Mesendoderm (in vitro differentiated cells): ENCODE results near the gene TLCD5.
A peak's percentile ranks its signal among the peaks of the same experiment; 100 is the strongest.

Source experiments
- DNase-seq: peaks from one replicate; pipeline ENCODE4 v3.0.0; 2013
- H2AK5ac ChIP-seq: 2 replicates; pipeline ENCODE4 v1.6.1; 2013; ENCODE audit warnings: low read length, inconsistent platforms
- H2BK120ac ChIP-seq: 2 replicates; pipeline ENCODE4 v1.6.1; 2013; ENCODE audit warnings: low read depth, mild to moderate bottlenecking, low read length, moderate library complexity, mixed read lengths
- H2BK15ac ChIP-seq: replicated peaks from 2 replicates; pipeline ENCODE4 v1.6.1; 2013; ENCODE audit warnings: low read depth, mild to moderate bottlenecking, moderate library complexity
- H2BK5ac ChIP-seq: 2 replicates; pipeline ENCODE4 v1.6.1; 2013; ENCODE audit warnings: low read length, inconsistent platforms
- H3K18ac ChIP-seq: 2 replicates; pipeline ENCODE4 v1.6.1; 2013; ENCODE audit warnings: mild to moderate bottlenecking, low read length, mixed read lengths
- H3K23ac ChIP-seq: one replicate; pipeline ENCODE4 v1.6.1; 2013; ENCODE audit warnings: low read length
- H3K27ac ChIP-seq: 2 replicates; pipeline ENCODE4 v1.5.1; 2013; ENCODE audit warnings: low read depth, mild to moderate bottlenecking, inconsistent platforms, low read length, moderate library complexity
- H3K27me3 ChIP-seq: 2 replicates; pipeline ENCODE4 v1.6.1; 2013; ENCODE audit warnings: low read length, control low read depth, mild to moderate bottlenecking, inconsistent platforms; ENCODE audit not compliant: insufficient read depth, poor library complexity
- H3K36me3 ChIP-seq: 2 replicates; pipeline ENCODE4 v1.6.1; 2013; ENCODE audit warnings: low read length, inconsistent platforms; ENCODE audit not compliant: control insufficient read depth, insufficient read depth
- H3K4ac ChIP-seq: one replicate; pipeline ENCODE4 v1.6.1; 2013; ENCODE audit warnings: low read depth, mild to moderate bottlenecking, low read length, moderate library complexity
- H3K4me1 ChIP-seq: 2 replicates; pipeline ENCODE4 v1.6.1; 2013; ENCODE audit warnings: low read depth, low read length, inconsistent platforms; ENCODE audit not compliant: control insufficient read depth
- H3K4me2 ChIP-seq: 2 replicates; pipeline ENCODE4 v1.6.1; 2013; ENCODE audit warnings: low read length
- H3K4me3 ChIP-seq: 2 replicates; pipeline ENCODE4 v1.5.1; 2013; ENCODE audit warnings: mild to moderate bottlenecking, low read length
- H3K56ac ChIP-seq: one replicate; pipeline ENCODE4 v1.6.1; 2013; ENCODE audit warnings: low read length
- H3K79me1 ChIP-seq: 2 replicates; pipeline ENCODE4 v1.6.1; 2013; ENCODE audit warnings: low read length, inconsistent platforms
- H3K79me2 ChIP-seq: 2 replicates; pipeline ENCODE4 v1.6.1; 2013; ENCODE audit warnings: mild to moderate bottlenecking, low read length; ENCODE audit not compliant: control insufficient read depth, insufficient read depth
- H3K9ac ChIP-seq: 2 replicates; pipeline ENCODE4 v1.6.1; 2013; ENCODE audit warnings: low read length, inconsistent platforms
- H4K5ac ChIP-seq: one replicate; pipeline ENCODE4 v1.6.1; 2013; ENCODE audit warnings: low read length
- H4K8ac ChIP-seq: one replicate; pipeline ENCODE4 v1.6.1; 2013; ENCODE audit warnings: low read depth, mild to moderate bottlenecking, control low read depth, low read length, moderate library complexity
- WGBS: extraction: QIAGEN DNeasy Blood & Tissue Kit; methylation state at CpG from one replicate; pipeline ENCODE4 v1.1.7; 2013; ENCODE audit warnings: low lambda C conversion rate, missing lambda C conversion rate; ENCODE audit not compliant: insufficient coverage; ENCODE audit errors: extremely low coverage; 5-methylcytosine and 5-hydroxymethylcytosine counted together

Gene TLCD5

GRCh38 chr11:120335908-120336640 is 11.0 kb downstream of the TLCD5 start, which contains the start of gene ARHGEF12:
Gene ARHGEF12, plus strand, starts transcription at chr11:120336413. Its CDS starts 831 bp downstream, at chr11:120337244.
- Histone ChIP-seq H3K4me1 (peaks cover 6% of the 10 kb centered on the region), H3K27me3 (no peaks in the 10 kb centered on the region), H4K8ac (peak within 1 kb of the TSS; percentile 97), H3K4me3 (peak within 1 kb of the TSS; percentile 58), H3K79me2 (peaks cover 24% of the 10 kb centered on the region), H3K9ac (peak within 1 kb of the TSS; percentile 68), H3K36me3 (no peaks in the 10 kb centered on the region), H3K4ac (peak within 1 kb of the TSS; percentile 97), H4K5ac (no peak within 1 kb of the TSS), H2BK5ac (no peak within 1 kb of the TSS), H2BK120ac (peak within 1 kb of the TSS; percentile 76), H3K4me2 (peak within 1 kb of the TSS; percentile 79), H3K23ac (peak within 1 kb of the TSS; percentile 9), H3K79me1 (peaks cover 8% of the 10 kb centered on the region), H3K18ac (peak within 1 kb of the TSS; percentile 99), H3K27ac (peak within 1 kb of the TSS; percentile 96), H2BK15ac (no peak within 1 kb of the TSS), H2AK5ac (no peak within 1 kb of the TSS), H3K56ac (peak within 1 kb of the TSS; percentile 92)
- peak; percentile 98 for DNase-seq
- no CpG with 5 or more reads among the region's 92 CpGs for WGBS

- Histone ChIP-seq H3K79me2 (peaks cover 26% of the 10 kb centered on the region), H3K4me1 (peaks cover 6% of the 10 kb centered on the region), H3K9ac (peak overlapping the region; percentile 66), H3K4me2 (peak overlapping the region; percentile 79), H3K27ac (peak overlapping the region; percentile 96), H4K8ac (peak overlapping the region; percentile 97), H3K18ac (peak overlapping the region; percentile 99), H3K4me3 (peak overlapping the region; percentile 40), H4K5ac (no peak overlapping the region), H3K4ac (peak overlapping the region; percentile 97), H2BK15ac (no peak overlapping the region), H3K79me1 (peaks cover 10% of the 10 kb centered on the region), H3K56ac (peak overlapping the region; percentile 92), H2AK5ac (no peak overlapping the region), H2BK120ac (peak overlapping the region; percentile 76), H3K36me3 (no peaks in the 10 kb centered on the region), H3K27me3 (no peaks in the 10 kb centered on the region), H2BK5ac (no peak overlapping the region), H3K23ac (peak overlapping the region; percentile 9)
- DNase-seq = peak; percentile 67
- no CpG with 5 or more reads among the region's 56 CpGs for WGBS
Measured at GRCh38 chr11:120336641-120337354, 11.7 kb downstream of the TLCD5 start.

GRCh38 chr11:120337355-120338106 is 12.4 kb downstream of the TLCD5 start:
- WGBS = no CpG with 5 or more reads among the region's 18 CpGs
- Histone ChIP-seq H4K8ac (no peak overlapping the region), H2AK5ac (no peak overlapping the region), H3K4me3 (peak overlapping the region; percentile 40), H2BK5ac (no peak overlapping the region), H3K79me1 (peaks cover 10% of the 10 kb centered on the region), H3K36me3 (no peaks in the 10 kb centered on the region), H3K9ac (peak overlapping the region; percentile 66), H2BK15ac (no peak overlapping the region), H2BK120ac (no peak overlapping the region), H3K4me1 (peaks cover 6% of the 10 kb centered on the region), H3K79me2 (peaks cover 29% of the 10 kb centered on the region), H4K5ac (no peak overlapping the region), H3K4ac (no peak overlapping the region), H3K4me2 (peak overlapping the region; percentile 79), H3K23ac (peak overlapping the region; percentile 9), H3K27ac (no peak overlapping the region), H3K56ac (peak overlapping the region; percentile 92), H3K27me3 (no peaks in the 10 kb centered on the region), H3K18ac (peak overlapping the region; percentile 16)
- no peak for DNase-seq

GRCh38 chr11:120338107-120338933 is 13.2 kb downstream of the TLCD5 start:
- Histone ChIP-seq H3K18ac (no peak overlapping the region), H3K56ac (peak overlapping the region; percentile 40), H3K23ac (no peak overlapping the region), H3K27ac (no peak overlapping the region), H3K4me2 (peak overlapping the region; percentile 79), H4K8ac (no peak overlapping the region), H2BK120ac (no peak overlapping the region), H3K36me3 (no peaks in the 10 kb centered on the region), H2BK5ac (no peak overlapping the region), H3K4me3 (no peak overlapping the region), H2AK5ac (no peak overlapping the region), H3K9ac (peak overlapping the region; percentile 66), H4K5ac (no peak overlapping the region), H3K4ac (no peak overlapping the region), H3K79me2 (peaks cover 30% of the 10 kb centered on the region), H3K4me1 (peaks cover 6% of the 10 kb centered on the region), H2BK15ac (no peak overlapping the region), H3K27me3 (no peaks in the 10 kb centered on the region), H3K79me1 (peaks cover 10% of the 10 kb centered on the region)
- no peak for DNase-seq
- no CpG with 5 or more reads among the region's 7 CpGs for WGBS

GRCh38 chr11:120339394-120339890 is 14.3 kb downstream of the TLCD5 start:
- Histone ChIP-seq H3K23ac (no peak overlapping the region), H3K4me1 (peaks cover 6% of the 10 kb centered on the region), H3K36me3 (no peaks in the 10 kb centered on the region), H3K18ac (no peak overlapping the region), H2BK120ac (no peak overlapping the region), H2AK5ac (peak overlapping the region; percentile 30), H3K27ac (no peak overlapping the region), H3K27me3 (no peaks in the 10 kb centered on the region), H3K4me2 (peak overlapping the region; percentile 24), H3K4me3 (no peak overlapping the region), H4K5ac (no peak overlapping the region), H3K9ac (peak overlapping the region; percentile 45), H3K4ac (no peak overlapping the region), H3K79me2 (peaks cover 36% of the 10 kb centered on the region), H4K8ac (no peak overlapping the region), H2BK15ac (no peak overlapping the region), H2BK5ac (no peak overlapping the region), H3K56ac (peak overlapping the region; percentile 65), H3K79me1 (peaks cover 12% of the 10 kb centered on the region)
- WGBS = no CpG with 5 or more reads among the region's 6 CpGs
- peak; percentile 40 for DNase-seq
